HCT116 (cell line): ENCODE measurements around the gene DNAJC8. TPM values are rescaled to one million over a fixed set of nuclear protein-coding genes. Genes with fewer than 3 reads are reported as not detected.

Experiments
- ATAC-seq: fragments of 200-7000 bp; cut with Tn5 transposase; 2 replicates; pipeline ENCODE4 v1.9.1; 2020; ENCODE audit warnings: mild to moderate bottlenecking, moderate library complexity
- BruUV-seq: library from RNA; stranded (reverse); fragments of 400-500 nt; replicated peaks from 2 replicates; lab custom pipeline; 2021; lab: Mats Ljungman, UMichigan
- CTCF ChIA-PET: fragments of 300-600 bp; sonication (Branson Sonifier 250); formaldehyde crosslinking; loops from one replicate; lab custom pipeline; 2021; ENCODE audit warnings: antibody characterized with exemption; lab: Charles Lee
- POLR2A ChIA-PET: fragments of 300-600, 350-600 bp; sonication (Branson Sonifier 250); formaldehyde crosslinking; loops from one replicate; lab custom pipeline; 2021; ENCODE audit warnings: antibody characterized with exemption; lab: Charles Lee
- RAD21 ChIA-PET, 2 experiments: fragments of 300-600 bp; sonication (Branson Sonifier 250); formaldehyde crosslinking; loops; one replicate each; lab custom pipeline; 2023; ENCODE audit warnings: low total read pairs in 2 of 2; ENCODE audit not compliant: uncharacterized antibody in 2 of 2, unreplicated experiment in 2 of 2, low non-redundant PET in 1 of 2; lab: Charles Lee
- DNase-seq: peaks from one replicate; pipeline ENCODE4 v3.0.0-alpha.2; 2010; ENCODE audit warnings: low read depth, low spot score
- H2AFZ ChIP-seq: fragments of 200-600 bp; shearing (Covaris generic), sonication (generic); 2 replicates; pipeline ENCODE4 v1.6.1; 2017; ENCODE audit warnings: low read depth, mixed run types, mixed read lengths, antibody characterized with exemption, low read length; ENCODE audit not compliant: poor library complexity, severe bottlenecking
- H3K27ac ChIP-seq: 2 replicates; pipeline ENCODE4 v1.5.1; 2012; ENCODE audit warnings: low read depth, low read length
- H3K27me3 ChIP-seq: fragments of 200-600 bp; sonication (generic); 2 replicates; pipeline ENCODE4 v1.6.1; 2016; ENCODE audit warnings: mixed run types, low read length, mixed read lengths; ENCODE audit not compliant: insufficient read depth
- H3K36me3 ChIP-seq, 2 experiments: fragments of 200-500 bp in 1 of 2; fragments of 200-600 bp in 1 of 2; sonication (Bioruptor generic) in 1 of 2; sonication (generic) in 1 of 2; 2 replicates each; pipeline versions ENCODE4 v1.5.1 to v1.6.1; 2014 to 2016; ENCODE audit warnings: low read length in 2 of 2, inconsistent platforms in 1 of 2, mixed read lengths in 1 of 2, mixed run types in 1 of 2; ENCODE audit not compliant: insufficient read depth in 2 of 2, control insufficient read depth in 1 of 2
- H3K4me1 ChIP-seq, 2 experiments: fragments of 200-600 bp in 1 of 2; sonication (generic) in 1 of 2; 2 replicates each; pipeline versions ENCODE4 v1.5.1 to v1.6.1; 2012 to 2017; ENCODE audit warnings: low read length in 2 of 2, inconsistent platforms in 1 of 2, mild to moderate bottlenecking in 1 of 2, mixed read lengths in 1 of 2, mixed run types in 1 of 2, moderate library complexity in 1 of 2; ENCODE audit not compliant: insufficient read depth in 2 of 2, control insufficient read depth in 1 of 2
- H3K4me2 ChIP-seq: fragments of 200-600 bp; sonication (generic); 2 replicates; pipeline ENCODE4 v1.6.1; 2017; ENCODE audit warnings: mixed run types, low read length, mixed read lengths
- H3K4me3 ChIP-seq, 2 experiments: fragments of 200-600 bp in 1 of 2; sonication (generic) in 1 of 2; replicated peaks in 1 of 2; 2 replicates each; pipeline ENCODE4 v1.5.1; 2011 to 2016; ENCODE audit warnings: low read length in 2 of 2, control low read depth in 1 of 2, low read depth in 1 of 2, mild to moderate bottlenecking in 1 of 2, mixed read lengths in 1 of 2, mixed run types in 1 of 2
- H3K79me2 ChIP-seq: fragments of 200-600 bp; sonication (generic); 2 replicates; pipeline ENCODE4 v1.6.1; 2017; ENCODE audit warnings: mild to moderate bottlenecking, mixed run types, low read length, moderate library complexity, mixed read lengths; ENCODE audit not compliant: insufficient read depth
- H3K9ac ChIP-seq: fragments of 200-600 bp; sonication (generic); 2 replicates; pipeline ENCODE4 v1.6.1; 2016; ENCODE audit warnings: low read length, mixed read lengths
- H3K9me2 ChIP-seq: fragments of 200-600 bp; sonication (generic), shearing (Covaris generic); 2 replicates; pipeline ENCODE4 v1.6.1; 2017; ENCODE audit warnings: mixed run types, mild to moderate bottlenecking, moderate library complexity; ENCODE audit not compliant: insufficient read depth
- H3K9me3 ChIP-seq, 2 experiments: fragments of 200-500 bp in 1 of 2; fragments of 200-600 bp in 1 of 2; sonication (Bioruptor generic) in 1 of 2; sonication (generic) in 1 of 2; 2 replicates each; pipeline ENCODE4 v1.6.1; 2014 to 2017; ENCODE audit warnings: low read length in 2 of 2, mixed read lengths in 2 of 2, inconsistent platforms in 1 of 2, low read depth in 1 of 2, mild to moderate bottlenecking in 1 of 2, mixed run types in 1 of 2, moderate library complexity in 1 of 2; ENCODE audit not compliant: control insufficient read depth in 1 of 2, insufficient read depth in 1 of 2
- H4K20me1 ChIP-seq: fragments of 200-600 bp; sonication (generic), shearing (Covaris generic); 2 replicates; pipeline ENCODE4 v1.6.1; 2017; ENCODE audit warnings: mixed run types, mild to moderate bottlenecking, moderate library complexity; ENCODE audit not compliant: insufficient read depth
- CTCF ChIP-seq, 3 experiments: fragments of 200-600 bp in 1 of 3; sonication (generic) in 1 of 3; IDR thresholded peaks in 2 of 3; conservative IDR thresholded peaks in 1 of 3; 2 replicates each; pipeline ENCODE4 v1.5.1; 2012 to 2017; ENCODE audit warnings: low read depth in 2 of 3, low read length in 2 of 3, antibody characterized with exemption in 1 of 3, borderline replicate concordance in 1 of 3, control low read depth in 1 of 3, mild to moderate bottlenecking in 1 of 3, mixed read lengths in 1 of 3, mixed run types in 1 of 3, moderate library complexity in 1 of 3; ENCODE audit not compliant: insufficient read depth in 1 of 3
- EZH2 ChIP-seq: fragments of 200-600 bp; sonication (generic); IDR thresholded peaks from 2 replicates; pipeline ENCODE4 v1.6.1; 2017; ENCODE audit warnings: antibody characterized with exemption, mixed run types
- POLR2A ChIP-seq: IDR thresholded peaks from 2 replicates; pipeline ENCODE4 v1.7.0; 2011; ENCODE audit warnings: borderline replicate concordance; ENCODE audit not compliant: insufficient read depth, insufficient read length; ENCODE audit errors: extremely low read depth
- POLR2AphosphoS5 ChIP-seq: IDR thresholded peaks from 2 replicates; pipeline ENCODE4 v1.6.1; 2011; ENCODE audit warnings: mild to moderate bottlenecking, low read depth, low read length, moderate library complexity
- SRF ChIP-seq: IDR thresholded peaks from 2 replicates; pipeline ENCODE4 v1.6.1; 2012; ENCODE audit warnings: low read depth
- ZNF274 ChIP-seq: fragments of 200-500 bp; sonication (Bioruptor generic); IDR thresholded peaks from 2 replicates; pipeline ENCODE4 v1.6.1; 2014; ENCODE audit warnings: mild to moderate bottlenecking, low read depth, low read length, inconsistent platforms
- intact Hi-C: fragments of 100-400 bp; cut with micrococcal nuclease; formaldehyde crosslinking; loops from 2 replicates; pipeline ENCODE4 v1.10.0; 2022
- total RNA-seq: library from RNA; stranded (reverse); gene quantifications from one replicate; pipeline ENCODE4 v1.2.1, GENCODE V29; 2021; ENCODE audit not compliant: unreplicated experiment

DNAJC8 gene
- total RNA-seq, 1 experiment from 2014 or later, result 102 TPM

GRCh38 chr1:28232558-28233263 is at the start of gene DNAJC8 (continued):
- no peak for TF ChIP-seq CTCF (IDR thresholded peaks at IDR 0.05 in 2 of 3, conservative IDR thresholded peaks at IDR 0.05 in 1 of 3; ENCODE audit: borderline replicate concordance in 1 of 3, insufficient read depth in 1 of 3, low read depth in 2 of 3, low read length in 2 of 3)
- TF ChIP-seq POLR2A, result peak; percentile 62
- TF ChIP-seq SRF, result no peak
- TF ChIP-seq ZNF274, result no peak

- no peak overlapping the region for H3K27ac ChIP-seq
- RAD21 ChIA-PET, result no interaction called here
- no peak for DNase-seq
- no peaks in the 10 kb centered on the region for H3K79me2 ChIP-seq
- H3K36me3 ChIP-seq, result peaks cover 0 to 14% of the 10 kb centered on the region in 2 experiments; a peak in 2 of 4 replicates
- TF ChIP-seq POLR2AphosphoS5 (peak; percentile 9; the same call in 1 of the 2 replicates), EZH2 (no peak)
- TF ChIP-seq, all 23 proteins: peak for 1
- TSS peak; percentile 16 for BruUV-seq
- no peaks in the 10 kb centered on the region for H4K20me1 ChIP-seq
- no peak overlapping the region for H3K9ac ChIP-seq
- ChIA-PET POLR2A (no interaction called here), CTCF (no interaction called here)
- no peak overlapping the region for H3K4me2 ChIP-seq
- intact Hi-C loops, result no loop called here
- no peaks in the 10 kb centered on the region for H3K9me3 ChIP-seq
- ATAC-seq, result no peak
- H3K27me3 ChIP-seq, result no peaks in the 10 kb centered on the region
- H3K9me2 ChIP-seq, result no peaks in the 10 kb centered on the region
- H2AFZ ChIP-seq, result no peak overlapping the region
- H3K4me3 ChIP-seq, result no peak overlapping the region
- no peaks in the 10 kb centered on the region; a peak in 1 of 4 replicates for H3K4me1 ChIP-seq
Measured at GRCh38 chr1:28281608-28282425, 49.0 kb upstream of the DNAJC8 start.
